Cardiac fibroblast (primary cell): ENCODE results near the gene FAM131C.
"Not testable (repeated sequence)": the region's sequence is repeated elsewhere in the genome, so short reads cannot be mapped to it uniquely, and the experiment has no call there.

Experiments used
- DNase-seq, 2 donors: peaks; one replicate each; pipeline versions ENCODE4 v3.0.0 to v3.0.0-alpha.2; 2010; ENCODE audit warnings: low read depth in 2 of 2
- H3K4me3 ChIP-seq, 2 donors: replicated peaks in 1 of 2; 1 replicate in 1 of 2; 2 replicates in 1 of 2; pipeline ENCODE4 v1.5.1; 2011; ENCODE audit warnings: low read depth in 2 of 2, low read length in 2 of 2, mild to moderate bottlenecking in 2 of 2, moderate library complexity in 1 of 2
- CTCF ChIP-seq: IDR thresholded peaks from one replicate; pipeline ENCODE4 v1.5.1; 2011; ENCODE audit warnings: low read depth, mild to moderate bottlenecking, low read length, inconsistent platforms

FAM131C gene

GRCh38 chr1:16022393-16022792, 51.1 kb downstream of the FAM131C start:
- no peak for DNase-seq
- TF ChIP-seq CTCF = no peak
- H3K4me3 ChIP-seq = no peak overlapping the region

- no peak for TF ChIP-seq CTCF
- H3K4me3 ChIP-seq = no peak within 1 kb of the TSS
- DNase-seq = no peak
Observed at GRCh38 chr1:16021681-16022080, 51.8 kb downstream of the FAM131C start, which contains the start of gene CLCNKA. Gene CLCNKA (plus strand): TSS chr1:16022036. CDS start chr1:16022620, 584 bp downstream.

- DNase-seq, H3K4me3 ChIP-seq: not testable (repeated sequence)
Observed at GRCh38 chr1:16020878-16021277, 52.6 kb downstream of the FAM131C start.

- no peak for DNase-seq
- no peak overlapping the region for H3K4me3 ChIP-seq
- TF ChIP-seq CTCF = no peak
Observed at GRCh38 chr1:16020325-16020724, 53.1 kb downstream of the FAM131C start.

- H3K4me3 ChIP-seq = no peak overlapping the region
- no peak for DNase-seq
- no peak for TF ChIP-seq CTCF
Observed at GRCh38 chr1:16019644-16020277, 53.7 kb downstream of the FAM131C start.

GRCh38 chr1:16018749-16019643, 54.5 kb downstream of the FAM131C start:
- no peak overlapping the region for H3K4me3 ChIP-seq
- DNase-seq = no peak
- TF ChIP-seq CTCF = no peak

GRCh38 chr1:16018308-16018707, 55.1 kb downstream of the FAM131C start:
- TF ChIP-seq CTCF = no peak
- no peak for DNase-seq
- H3K4me3 ChIP-seq = no peak overlapping the region
